GM21447 (cell line): ENCODE data around the gene KLKB1.

Source experiments
- ATAC-seq: cut with Tn5 transposase; IDR thresholded peaks from one replicate; pipeline ENCODE4 v1.9.1; 2021; ENCODE audit not compliant: unreplicated experiment

KLKB1 gene

GRCh38 chr4:186304866-186305505, 77.7 kb downstream of the KLKB1 start:
- ATAC-seq, result no peak

GRCh38 chr4:186307497-186307896, 80.2 kb downstream of the KLKB1 start:
- ATAC-seq, result no peak

GRCh38 chr4:186307916-186308315, 80.6 kb downstream of the KLKB1 start:
- ATAC-seq, result no peak
